GM12875 (cell line): Measurements from ENCODE around the gene SMAD5.

Source experiments
- H3K4me3 ChIP-seq: one replicate; pipeline ENCODE4 v1.5.1; 2011; ENCODE audit warnings: low read depth, low read length, control low read depth
- CTCF ChIP-seq: IDR thresholded peaks from 2 replicates; pipeline ENCODE4 v1.5.1; 2011; ENCODE audit warnings: low read depth, mild to moderate bottlenecking, control low read depth, inconsistent platforms, low read length, moderate library complexity, borderline replicate concordance; ENCODE audit not compliant: insufficient read depth

The SMAD5 gene

GRCh38 chr5:136153581-136154236, 21.1 kb downstream of the SMAD5 start:
- no peak for TF ChIP-seq CTCF
- no peak overlapping the region for H3K4me3 ChIP-seq

GRCh38 chr5:136155078-136155477, 22.4 kb downstream of the SMAD5 start:
- H3K4me3 ChIP-seq = no peak overlapping the region
- TF ChIP-seq CTCF = no peak

- TF ChIP-seq CTCF = no peak
- no peak overlapping the region for H3K4me3 ChIP-seq
Observed at GRCh38 chr5:136155761-136156160, 23.1 kb downstream of the SMAD5 start.

DNA sequence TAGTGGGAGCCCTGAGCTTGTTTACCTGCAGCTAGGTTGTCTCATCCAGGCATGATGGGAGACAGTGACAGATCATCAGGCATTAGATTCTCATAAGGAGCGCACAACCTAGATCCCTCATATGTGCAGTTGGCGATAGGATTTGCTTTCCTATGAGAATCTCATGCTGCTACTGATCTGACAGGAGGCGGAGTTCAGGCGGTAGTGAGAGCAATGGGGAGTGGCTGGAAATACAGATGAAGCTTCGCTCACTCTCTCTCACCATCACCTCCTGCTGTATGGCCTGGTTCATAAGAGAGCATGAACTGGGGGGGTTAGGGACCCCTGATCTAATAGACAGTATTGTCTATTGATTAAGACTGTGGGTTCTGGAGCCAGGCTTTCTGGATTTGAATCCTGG, 24.9 kb downstream of the SMAD5 start:
- TF ChIP-seq CTCF = no peak
- H3K4me3 ChIP-seq = no peak overlapping the region

- no peak overlapping the region for H3K4me3 ChIP-seq
- TF ChIP-seq CTCF = no peak
Observed at GRCh38 chr5:136159457-136159856, 26.8 kb downstream of the SMAD5 start.

GRCh38 chr5:136162008-136162407, 29.4 kb downstream of the SMAD5 start:
- H3K4me3 ChIP-seq = no peak overlapping the region
- TF ChIP-seq CTCF = no peak

DNA sequence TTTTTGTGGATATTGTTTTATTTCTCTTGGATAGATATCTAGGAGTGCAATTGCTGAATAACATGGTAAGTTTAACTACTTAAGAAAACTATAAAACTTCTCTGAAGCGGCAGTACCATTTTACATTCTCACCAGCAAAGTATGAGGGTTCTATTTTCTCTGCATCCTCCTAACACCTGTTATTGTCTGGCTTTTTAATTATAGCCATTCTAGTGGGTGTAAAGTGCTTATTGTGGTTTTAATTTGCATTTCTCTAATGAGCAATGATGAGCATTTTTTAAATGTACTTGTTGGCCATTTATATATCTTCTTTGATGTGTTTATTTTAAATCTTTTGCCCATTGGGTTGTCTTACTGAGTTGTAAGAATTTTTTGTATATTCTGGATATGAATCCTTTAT, 31.6 kb downstream of the SMAD5 start:
- no peak for TF ChIP-seq CTCF
- H3K4me3 ChIP-seq = no peak overlapping the region
